A549 treated with CpdA at 1 μM for 4 hours (cell line): Measurements from ENCODE around the gene PIGC. TPM values are rescaled to one million over a fixed set of nuclear protein-coding genes. Genes with fewer than 3 reads are reported as not detected.

Source experiments
- total RNA-seq: library from RNA; stranded (reverse); fragments of 200-300 nt; extraction: Qiagen RNA extraction; gene quantifications from 5 replicates; pipeline ENCODE4 v1.2.3, GENCODE V29; 2022; ENCODE audit warnings: low read depth

The PIGC gene
- 32.3 to 40.0 TPM (median 35.8 TPM) in 5 replicates for total RNA-seq

DNA sequence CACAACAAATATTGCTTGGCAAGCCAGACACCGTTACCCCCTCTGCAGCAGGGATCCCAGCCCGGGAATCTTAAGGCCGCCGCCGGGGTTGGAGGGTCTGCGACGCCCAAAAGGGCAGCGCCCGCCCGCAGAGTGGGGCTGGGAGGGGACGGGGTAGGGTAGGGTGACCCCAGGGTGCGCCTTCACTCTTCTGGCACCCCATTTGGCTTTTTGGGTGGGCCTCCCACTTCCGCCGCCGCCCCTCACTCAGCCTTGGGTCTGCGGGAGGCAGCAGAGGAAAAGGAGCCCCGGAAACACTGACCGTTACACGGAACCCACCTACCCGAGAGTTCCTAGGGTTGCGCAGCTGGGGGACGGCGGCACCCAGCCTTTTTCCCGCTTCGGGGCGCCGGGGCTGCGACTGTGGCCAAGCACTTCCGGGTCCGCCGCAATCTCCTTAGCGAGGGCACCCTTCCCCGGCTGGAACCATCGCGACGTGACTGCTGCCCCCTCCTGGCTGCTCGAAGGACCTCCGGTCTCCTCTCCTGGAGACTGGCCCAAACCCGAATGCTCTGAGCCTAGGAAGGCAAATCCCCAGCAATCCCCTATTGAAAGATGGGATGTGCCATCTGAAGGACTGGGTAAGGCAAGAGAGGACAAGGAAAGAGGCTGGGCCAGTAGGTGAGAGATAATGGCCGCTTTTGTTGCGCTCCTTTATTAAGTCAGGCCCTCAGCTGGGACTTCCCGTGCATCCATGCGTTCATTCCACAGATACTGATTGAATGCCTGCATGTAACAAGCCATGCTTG lies at the start of gene PIGC:
Gene PIGC, minus strand, starts transcription at position 404 of the 788 bp plus-strand sequence. CDS start 1,447 bp downstream, outside the sequence.

DNA sequence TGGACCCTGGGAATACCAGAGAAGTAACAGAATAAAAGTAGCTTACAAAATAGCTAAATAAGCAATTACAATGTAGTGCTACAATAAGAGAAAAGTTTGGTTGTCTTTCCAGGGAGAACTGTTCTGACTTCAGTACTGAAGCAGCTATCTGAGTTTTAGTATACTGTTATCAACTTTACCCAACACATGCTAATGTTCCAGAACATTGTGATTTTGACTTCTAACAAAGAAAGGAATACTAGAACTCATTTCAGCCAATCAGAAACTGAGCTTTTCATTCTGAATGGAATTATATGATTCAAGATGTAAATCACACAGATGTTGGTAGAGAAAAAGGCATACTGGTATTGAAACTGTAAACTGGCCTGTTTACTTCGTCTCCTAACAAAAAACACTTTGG lies 23.5 kb downstream of the PIGC start, which contains the start of gene C1orf105:
Gene C1orf105, plus strand, starts transcription at position 301 of the 400 bp plus-strand sequence. CDS start 201 bp downstream, outside the sequence.

Other genes with a start within 250 kb of the PIGC start
- gene C1orf105, start 23.4 kb downstream of the PIGC start, total RNA-seq: 0.07 to 0.29 TPM (median 0.21 TPM) in 3 of 5 replicates, not detected in the others
- 10.0 to 12.3 TPM (median 10.3 TPM) in 5 replicates for gene SUCO, start 89.1 kb upstream of the PIGC start, total RNA-seq
- not detected in 5 replicates for gene FASLG, start 215.0 kb upstream of the PIGC start, total RNA-seq